Fibroblast of the aortic adventitia (primary cell): ENCODE measurements around the gene LSM8. TPM values are rescaled to one million over a fixed set of nuclear protein-coding genes. Genes with fewer than 3 reads are reported as not detected.
"Not testable (repeated sequence)": the region's sequence is repeated elsewhere in the genome, so short reads cannot be mapped to it uniquely, and the experiment has no call there.

Experiments
- DNase-seq: peaks from one replicate; pipeline ENCODE4 v3.0.0-alpha.2; 2010; ENCODE audit warnings: low read depth
- H3K4me3 ChIP-seq: 2 replicates; pipeline ENCODE4 v1.5.1; 2011; ENCODE audit warnings: low read depth, mild to moderate bottlenecking, control low read depth, low read length, moderate library complexity
- CTCF ChIP-seq: IDR thresholded peaks from 2 replicates; pipeline ENCODE4 v1.5.1; 2011; ENCODE audit warnings: mild to moderate bottlenecking, low read length, control low read depth, inconsistent platforms; ENCODE audit not compliant: insufficient read depth
- total RNA-seq: library from RNA; depleted of rRNA; stranded (reverse); fragments of >200 nt; gene quantifications from 2 replicates; pipeline ENCODE4 v1.2.3, GENCODE V29; 2012; ENCODE audit warnings: low replicate concordance

Gene LSM8
- total RNA-seq, 1 donor: 49.3 TPM

GRCh38 chr7:118219157-118219512 lies 35.2 kb downstream of the LSM8 start:
- TF ChIP-seq CTCF: no peak
- DNase-seq: no peak
- H3K4me3 ChIP-seq: no peak overlapping the region

- no peak overlapping the region for H3K4me3 ChIP-seq
- DNase-seq: no peak
- TF ChIP-seq CTCF: no peak
Observed at GRCh38 chr7:118220583-118220982, 36.6 kb downstream of the LSM8 start.

- H3K4me3 ChIP-seq: no peak overlapping the region
- no peak for TF ChIP-seq CTCF
- no peak for DNase-seq
Observed at GRCh38 chr7:118222591-118222990, 38.6 kb downstream of the LSM8 start.

GRCh38 chr7:118224521-118224920 lies 40.6 kb downstream of the LSM8 start, which contains the start of gene ANKRD7:
Gene ANKRD7 (plus strand): TSS chr7:118224704. CDS start chr7:118224831, 127 bp downstream.
- no peak within 1 kb of the TSS for H3K4me3 ChIP-seq
- no peak for TF ChIP-seq CTCF
- no peak for DNase-seq

GRCh38 chr7:118232837-118233236 lies 48.9 kb downstream of the LSM8 start:
- no peak for TF ChIP-seq CTCF
- peak; percentile 39 for DNase-seq
- H3K4me3 ChIP-seq: no peak overlapping the region

- DNase-seq: no peak
- no peak for TF ChIP-seq CTCF
Observed at GRCh38 chr7:118233799-118234198, 49.8 kb downstream of the LSM8 start.

GRCh38 chr7:118239014-118239413 lies 55.0 kb downstream of the LSM8 start:
- no peak for DNase-seq
- no peak overlapping the region for H3K4me3 ChIP-seq
- no peak for TF ChIP-seq CTCF

More at GRCh38 chr7:118233799-118234198, 49.8 kb downstream of the LSM8 start:
- H3K4me3 ChIP-seq: no peak overlapping the region

- DNase-seq, H3K4me3 ChIP-seq: not testable (repeated sequence)
Observed at GRCh38 chr7:118240320-118240719, 56.4 kb downstream of the LSM8 start.
